Stimulated activated CD4-positive, alpha-beta T cell treated with anti-CD3 and anti-CD28 coated beads, Interleukin-15, amount 100 ng/mL, for 1 hour (primary cell): ENCODE data around the gene CDK14.
"Not testable (repeated sequence)": the region's sequence is repeated elsewhere in the genome, so short reads cannot be mapped to it uniquely, and the experiment has no call there.

ENCODE experiments used
- DNase-seq, 2 donors: peaks; one replicate each; pipeline ENCODE4 v3.0.0-alpha.2; 2020; ENCODE audit warnings: low read depth in 1 of 2, low spot score in 1 of 2

The CDK14 gene

GRCh38 chr7:91137153-91137787, 541.1 kb downstream of the CDK14 start:
- no peak for DNase-seq

- DNase-seq = no peak
Observed at GRCh38 chr7:91137788-91138368, 541.8 kb downstream of the CDK14 start.

GRCh38 chr7:91140286-91140685, 544.2 kb downstream of the CDK14 start:
- DNase-seq = no peak

DNA sequence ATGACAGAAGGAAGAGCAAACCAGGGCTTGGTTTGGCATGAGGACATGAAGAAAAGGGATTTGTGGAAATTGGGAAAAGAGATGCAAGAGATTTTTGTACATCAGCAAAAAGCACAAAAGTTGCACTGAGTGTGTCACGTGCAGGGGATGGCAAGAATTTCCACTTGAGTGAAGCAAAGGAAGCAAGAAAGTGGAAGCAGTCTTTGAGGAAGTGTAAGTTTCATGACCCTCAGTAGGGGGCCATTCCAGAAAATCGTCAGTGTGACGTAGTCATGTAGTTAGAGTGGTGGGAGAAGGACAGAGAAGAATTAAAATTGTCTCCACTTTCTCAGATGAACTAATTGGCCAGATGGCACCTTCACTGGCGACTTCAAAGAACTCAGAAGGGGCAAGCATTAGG, 544.9 kb downstream of the CDK14 start:
- no peak for DNase-seq

GRCh38 chr7:91142743-91143142, 546.6 kb downstream of the CDK14 start:
- DNase-seq = no peak

- no peak for DNase-seq
Observed at GRCh38 chr7:91149341-91150246, 553.5 kb downstream of the CDK14 start.

- no peak for DNase-seq
Observed at GRCh38 chr7:91151916-91152315, 555.8 kb downstream of the CDK14 start.

GRCh38 chr7:91156316-91157185, 560.4 kb downstream of the CDK14 start:
- no peak for DNase-seq

DNA sequence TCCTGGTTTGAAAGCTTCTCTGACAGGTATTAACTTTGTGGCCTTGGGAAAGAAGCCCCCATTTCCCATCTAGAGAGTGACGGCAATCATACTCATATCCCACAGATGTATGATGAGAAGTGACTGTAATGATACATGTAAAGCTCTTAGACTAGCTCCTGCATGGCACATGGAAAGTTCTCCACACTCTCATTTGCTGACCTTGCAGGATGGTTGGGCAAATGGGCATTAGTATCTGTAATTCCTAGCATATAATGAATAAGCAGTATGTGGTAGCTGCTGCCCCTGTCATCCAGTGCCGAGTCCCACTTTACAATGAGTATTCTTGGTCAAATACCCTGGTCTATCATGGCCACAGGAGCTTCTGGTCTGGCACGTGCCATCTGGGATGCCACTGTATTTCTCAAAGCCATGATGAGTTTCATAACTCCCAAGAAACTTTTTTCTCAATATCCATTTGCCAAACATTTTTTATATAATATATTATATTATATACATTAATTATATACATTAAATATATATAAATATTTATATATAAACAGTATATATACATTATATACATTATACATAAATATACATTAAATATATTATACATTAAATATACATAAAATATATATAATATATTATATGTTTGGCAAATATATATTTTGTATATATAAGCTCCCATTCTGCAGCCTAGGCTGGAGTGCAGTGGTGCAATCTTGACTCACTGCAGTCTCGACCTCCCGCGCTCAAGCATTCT, 561.6 kb downstream of the CDK14 start:
- DNase-seq = no peak

DNA sequence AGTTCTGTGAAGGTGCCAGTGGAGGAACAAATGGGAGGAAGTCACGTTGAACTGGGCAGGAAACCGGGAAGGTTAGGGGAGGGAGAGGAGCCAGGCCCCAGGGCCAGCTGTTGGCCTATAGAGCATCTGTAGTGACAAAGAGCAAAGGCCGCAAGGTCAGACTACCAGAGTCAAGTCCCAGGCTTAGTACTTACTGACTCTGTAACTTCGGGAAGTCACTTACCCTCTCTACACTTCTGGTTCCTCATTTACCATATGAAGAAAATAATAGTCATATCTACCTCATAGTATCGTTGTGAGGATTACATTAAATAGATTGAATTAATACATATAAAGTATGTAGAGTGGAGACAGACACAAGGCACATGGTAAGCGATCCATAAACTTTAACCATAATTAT, 566.3 kb downstream of the CDK14 start:
- DNase-seq = no peak

DNA sequence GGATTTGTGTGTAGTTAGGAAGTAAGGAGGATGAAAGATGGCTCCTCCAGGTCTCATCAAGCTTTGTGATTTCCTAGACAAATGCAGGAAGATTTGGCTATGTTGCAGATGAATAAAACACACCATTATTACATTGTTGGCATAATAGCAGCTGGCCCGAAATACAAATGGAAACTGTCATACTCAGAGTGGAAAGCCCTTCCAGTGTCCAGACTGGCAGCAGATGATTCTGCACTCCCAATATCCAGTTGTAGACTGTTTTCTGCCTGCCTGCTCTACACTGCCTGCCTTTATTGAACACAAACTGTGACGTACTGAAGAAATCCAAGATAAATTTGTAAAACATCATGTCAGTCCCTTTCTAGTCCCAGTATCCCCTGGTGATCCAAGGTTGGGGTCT, 568.4 kb downstream of the CDK14 start:
- DNase-seq = no peak

GRCh38 chr7:91165006-91165845, 569.1 kb downstream of the CDK14 start:
- DNase-seq = no peak

GRCh38 chr7:91165846-91166230, 569.7 kb downstream of the CDK14 start:
- DNase-seq = no peak

GRCh38 chr7:91168871-91169829, 573.0 kb downstream of the CDK14 start:
- DNase-seq = no peak

- DNase-seq = no peak
Observed at GRCh38 chr7:91169830-91170191, 573.7 kb downstream of the CDK14 start.

GRCh38 chr7:91173265-91173664, 577.1 kb downstream of the CDK14 start:
- not testable (repeated sequence) for DNase-seq

DNA sequence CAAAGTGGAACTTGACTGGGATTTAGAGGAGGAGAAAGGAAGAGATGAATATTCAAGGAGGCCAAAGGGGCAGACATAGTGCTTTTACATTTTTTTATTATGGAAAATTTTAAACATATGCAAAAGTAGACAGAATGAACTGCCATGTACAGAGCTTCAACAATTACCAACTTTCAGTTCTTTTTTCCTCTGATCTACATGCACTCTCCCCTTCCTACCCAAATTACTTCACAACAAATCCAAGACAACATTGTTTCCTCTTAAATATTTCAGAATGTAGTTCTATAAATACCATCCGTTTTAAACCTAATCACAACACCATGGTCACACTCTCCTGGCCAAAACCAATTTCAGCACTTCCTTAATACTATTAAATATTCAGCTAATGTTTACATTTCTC, 584.6 kb downstream of the CDK14 start:
- no peak for DNase-seq

- no peak for DNase-seq
Observed at GRCh38 chr7:91181949-91182348, 585.8 kb downstream of the CDK14 start.
